Measurements from ENCODE around the gene ABLIM2. TPM values are rescaled to one million over a fixed set of nuclear protein-coding genes. Genes with fewer than 3 reads are reported as not detected.

Gene ABLIM2
- total RNA-seq, 1 experiment from 2014 or later, result 6.1 TPM

DNA sequence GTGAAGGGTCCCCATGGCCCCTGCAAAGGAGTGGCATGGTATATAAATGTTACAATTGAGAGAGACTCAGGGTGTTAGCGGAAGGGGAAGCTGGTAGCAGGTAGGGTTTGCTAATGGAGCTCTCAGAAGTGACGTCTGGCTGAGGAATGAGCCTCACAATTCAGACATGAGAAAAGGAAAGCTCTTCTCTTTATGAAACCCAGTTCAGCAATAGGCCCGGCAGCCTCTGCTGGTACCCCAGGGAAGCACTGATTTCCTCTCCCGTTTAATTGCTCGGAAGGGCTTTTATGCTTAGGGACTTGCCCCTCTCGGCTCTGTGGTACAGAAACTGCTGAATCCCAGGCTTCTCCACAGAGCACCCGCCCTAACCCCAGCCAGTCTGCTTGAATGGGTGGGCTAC, 199.5 kb downstream of the ABLIM2 start:
- H3K9me3 ChIP-seq (ENCODE audit: control insufficient read depth in 1 of 2, insufficient read depth in 1 of 2, low read depth in 1 of 2, low read length in 2 of 2), result 0 out of 4 replicates have a peak, but pooled peaks cover 3% of the 10 kb centered on the region in 2 experiments
- H3K4me2 ChIP-seq (ENCODE audit: low read length), result no peak overlapping the region
- ChIA-PET CTCF (no interaction called here), POLR2A (no interaction called here), RAD21 (ENCODE audit: low non-redundant PET in 1 of 2, low total read pairs in 2 of 2, uncharacterized antibody in 2 of 2, unreplicated experiment in 2 of 2) (no interaction called here)
- ATAC-seq (no peak), DNase-seq (ENCODE audit: low read depth, low spot score) (no peak)
- H3K9ac ChIP-seq (ENCODE audit: low read length), result no peak overlapping the region
- no peaks in the 10 kb centered on the region for H3K9me2 ChIP-seq (ENCODE audit: insufficient read depth)
- H2AFZ ChIP-seq (ENCODE audit: low read depth, low read length, poor library complexity, severe bottlenecking), result no peak overlapping the region
- H3K27ac ChIP-seq (ENCODE audit: low read depth, low read length), result no peak overlapping the region
- no TSS peak for BruUV-seq (replicated peaks)
- H3K4me3 ChIP-seq (replicated peaks in 1 of 2; ENCODE audit: low read depth in 1 of 2, low read length in 2 of 2), result no peak overlapping the region
- intact Hi-C loops (cut with micrococcal nuclease), result no loop called here
- no peaks in the 10 kb centered on the region for H3K27me3 ChIP-seq (ENCODE audit: insufficient read depth, low read length)
- no peaks in the 10 kb centered on the region for H3K36me3 ChIP-seq (ENCODE audit: control insufficient read depth in 1 of 2, insufficient read depth in 2 of 2, low read length in 2 of 2)
- no peaks in the 10 kb centered on the region for H4K20me1 ChIP-seq (ENCODE audit: insufficient read depth)
- no peaks in the 10 kb centered on the region for H3K79me2 ChIP-seq (ENCODE audit: insufficient read depth, low read length)
- peaks cover 4 to 32% of the 10 kb centered on the region in 2 experiments; a peak in 3 of 4 replicates for H3K4me1 ChIP-seq (ENCODE audit: control insufficient read depth in 1 of 2, insufficient read depth in 2 of 2, low read length in 2 of 2)
- TF ChIP-seq CEBPB (IDR thresholded peaks at IDR 0.05; ENCODE audit: low read depth) (no peak), JUND (IDR thresholded peaks at IDR 0.05) (no peak), EGR1 (IDR thresholded peaks at IDR 0.05; ENCODE audit: low read depth) (no peak), POLR2A (IDR thresholded peaks at IDR 0.05; ENCODE audit: borderline replicate concordance, extremely low read depth, insufficient read depth, insufficient read length) (no peak)
- TF ChIP-seq, protein P1, sequence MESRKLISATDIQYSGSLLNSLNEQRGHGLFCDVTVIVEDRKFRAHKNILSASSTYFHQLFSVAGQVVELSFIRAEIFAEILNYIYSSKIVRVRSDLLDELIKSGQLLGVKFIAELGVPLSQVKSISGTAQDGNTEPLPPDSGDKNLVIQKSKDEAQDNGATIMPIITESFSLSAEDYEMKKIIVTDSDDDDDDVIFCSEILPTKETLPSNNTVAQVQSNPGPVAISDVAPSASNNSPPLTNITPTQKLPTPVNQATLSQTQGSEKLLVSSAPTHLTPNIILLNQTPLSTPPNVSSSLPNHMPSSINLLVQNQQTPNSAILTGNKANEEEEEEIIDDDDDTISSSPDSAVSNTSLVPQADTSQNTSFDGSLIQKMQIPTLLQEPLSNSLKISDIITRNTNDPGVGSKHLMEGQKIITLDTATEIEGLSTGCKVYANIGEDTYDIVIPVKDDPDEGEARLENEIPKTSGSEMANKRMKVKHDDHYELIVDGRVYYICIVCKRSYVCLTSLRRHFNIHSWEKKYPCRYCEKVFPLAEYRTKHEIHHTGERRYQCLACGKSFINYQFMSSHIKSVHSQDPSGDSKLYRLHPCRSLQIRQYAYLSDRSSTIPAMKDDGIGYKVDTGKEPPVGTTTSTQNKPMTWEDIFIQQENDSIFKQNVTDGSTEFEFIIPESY (IDR thresholded peaks at IDR 0.05; ENCODE audit: extremely low read depth, insufficient replicate concordance, low read length), result no peak

- RAD21 ChIA-PET (ENCODE audit: low non-redundant PET in 1 of 2, low total read pairs in 2 of 2, uncharacterized antibody in 2 of 2, unreplicated experiment in 2 of 2), result no interaction called here
- no peak for TF ChIP-seq MAX (IDR thresholded peaks at IDR 0.05)
- POLR2A ChIA-PET, result no interaction called here
- no peaks in the 10 kb centered on the region for H3K79me2 ChIP-seq (ENCODE audit: insufficient read depth, low read length)
- H2AFZ ChIP-seq (ENCODE audit: low read depth, low read length, poor library complexity, severe bottlenecking), result no peak overlapping the region
- CTCF ChIA-PET, result no interaction called here
- H3K4me1 ChIP-seq (ENCODE audit: control insufficient read depth in 1 of 2, insufficient read depth in 2 of 2, low read length in 2 of 2), result peaks cover 4 to 32% of the 10 kb centered on the region in 2 experiments; a peak in 3 of 4 replicates
- H3K9me3 ChIP-seq (ENCODE audit: control insufficient read depth in 1 of 2, insufficient read depth in 1 of 2, low read depth in 1 of 2, low read length in 2 of 2), result 0 out of 4 replicates have a peak, but pooled peaks cover 3% of the 10 kb centered on the region in 2 experiments
- H3K4me2 ChIP-seq (ENCODE audit: low read length), result peak overlapping the region; percentile 51; the same call in 1 of the 2 replicates
- ATAC-seq (no peak), DNase-seq (ENCODE audit: low read depth, low spot score) (no peak)
- no peak overlapping the region for H3K27ac ChIP-seq (ENCODE audit: low read depth, low read length)
- H3K27me3 ChIP-seq (ENCODE audit: insufficient read depth, low read length), result no peaks in the 10 kb centered on the region
- intact Hi-C loops (cut with micrococcal nuclease), result no loop called here
- H3K9ac ChIP-seq (ENCODE audit: low read length), result no peak overlapping the region
- H3K36me3 ChIP-seq (ENCODE audit: control insufficient read depth in 1 of 2, insufficient read depth in 2 of 2, low read length in 2 of 2), result no peaks in the 10 kb centered on the region
- H3K4me3 ChIP-seq (replicated peaks in 1 of 2; ENCODE audit: low read depth in 1 of 2, low read length in 2 of 2), result no peak overlapping the region
- no peaks in the 10 kb centered on the region for H4K20me1 ChIP-seq (ENCODE audit: insufficient read depth)
- no peaks in the 10 kb centered on the region for H3K9me2 ChIP-seq (ENCODE audit: insufficient read depth)
- no TSS peak for BruUV-seq (replicated peaks)
Measured at GRCh38 chr4:7956934-7957656, 201.5 kb downstream of the ABLIM2 start.
